GM12891 (cell line): Measurements from ENCODE around the gene TREX2.

Source experiments
- POLR2A ChIP-seq: IDR thresholded peaks from 2 replicates; pipeline ENCODE4 v1.6.1; 2011; ENCODE audit warnings: low read depth, low read length, control low read depth
- POLR2AphosphoS5 ChIP-seq: IDR thresholded peaks from 2 replicates; pipeline ENCODE4 v1.6.1; 2011; ENCODE audit warnings: low read depth, low read length, control low read depth
- TAF1 ChIP-seq: IDR thresholded peaks from 2 replicates; pipeline ENCODE4 v1.6.1; 2011; ENCODE audit warnings: low read depth, low read length, control low read depth

DNA sequence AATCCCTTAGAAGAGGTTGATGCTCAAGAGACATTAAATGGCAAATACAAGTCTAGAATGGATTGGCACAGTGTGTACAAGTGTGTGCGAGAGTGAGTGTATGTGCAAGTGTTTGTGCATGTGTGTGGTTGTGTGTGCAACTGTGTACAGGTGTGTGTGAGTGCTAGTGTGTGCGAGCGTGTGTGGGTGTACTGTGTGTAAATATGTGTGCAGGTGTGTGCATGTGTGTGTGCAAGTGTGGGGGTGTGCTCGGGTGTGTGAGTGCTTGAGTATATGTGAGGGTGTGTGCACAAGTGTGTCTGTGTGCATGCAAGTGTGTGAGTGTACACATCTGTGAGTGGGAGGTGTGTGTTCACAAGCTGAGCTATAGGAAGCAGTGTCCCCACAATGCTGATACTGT lies 5.9 kb downstream of the TREX2 start:
- TF ChIP-seq POLR2A = no peak
- TF ChIP-seq TAF1 = no peak
- no peak for TF ChIP-seq POLR2AphosphoS5
